CD14-positive monocyte (primary cell): Measurements from ENCODE around the gene SBF2. TPM values are rescaled to one million over a fixed set of nuclear protein-coding genes. Genes with fewer than 3 reads are reported as not detected.

Experiments used
- DNase-seq, 3 donors: peaks; one replicate each; pipeline ENCODE4 v3.0.0-alpha.2; 2011 to 2022
- H2AFZ ChIP-seq: 2 replicates; pipeline ENCODE4 v1.6.0; 2012; ENCODE audit warnings: mild to moderate bottlenecking, low read depth, low read length, inconsistent platforms; ENCODE audit not compliant: insufficient read depth, poor library complexity, severe bottlenecking
- H3K27ac ChIP-seq, 2 donors: 1 replicate in 1 of 2; 2 replicates in 1 of 2; pipeline ENCODE4 v1.5.1; 2012 to 2013; ENCODE audit warnings: low read length in 2 of 2, control low read depth in 1 of 2, inconsistent platforms in 1 of 2, low read depth in 1 of 2, mild to moderate bottlenecking in 1 of 2
- H3K27me3 ChIP-seq, 2 donors: one replicate each; pipeline versions ENCODE4 v1.6.0 to v1.6.1; 2011 to 2013; ENCODE audit warnings: low read length in 2 of 2; ENCODE audit not compliant: control insufficient read depth in 2 of 2, insufficient read depth in 2 of 2
- H3K36me3 ChIP-seq, 2 donors: replicated peaks in 1 of 2; 1 replicate in 1 of 2; 2 replicates in 1 of 2; pipeline versions ENCODE4 v1.5.1 to v1.6.1; 2012 to 2013; ENCODE audit warnings: low read length in 2 of 2, control low read depth in 1 of 2, inconsistent platforms in 1 of 2, mild to moderate bottlenecking in 1 of 2; ENCODE audit not compliant: insufficient read depth in 2 of 2, control insufficient read depth in 1 of 2
- H3K4me1 ChIP-seq, 2 donors: 1 replicate in 1 of 2; 2 replicates in 1 of 2; pipeline versions ENCODE4 v1.5.1 to v1.6.1; 2012 to 2013; ENCODE audit warnings: low read length in 2 of 2, control low read depth in 1 of 2, inconsistent platforms in 1 of 2, mild to moderate bottlenecking in 1 of 2, moderate library complexity in 1 of 2; ENCODE audit not compliant: insufficient read depth in 2 of 2, control insufficient read depth in 1 of 2
- H3K4me2 ChIP-seq: replicated peaks from 2 replicates; pipeline ENCODE3; 2012; ENCODE audit warnings: low read length, moderate library complexity, mild to moderate bottlenecking; ENCODE audit not compliant: poor library complexity, severe bottlenecking; ENCODE audit errors: extremely low read depth
- H3K4me3 ChIP-seq, 3 experiments: fragments of 200-600 bp in 1 of 3; sonication (generic) in 1 of 3; replicated peaks in 1 of 3; 1 replicate in 2 of 3; 2 replicates in 1 of 3; pipeline ENCODE4 v1.5.1; 2011 to 2013; ENCODE audit warnings: low read length in 3 of 3, mild to moderate bottlenecking in 3 of 3, control low read depth in 2 of 3, low read depth in 2 of 3, inconsistent platforms in 1 of 3, moderate library complexity in 1 of 3
- H3K79me2 ChIP-seq: 2 replicates; pipeline ENCODE4 v1.6.0; 2012; ENCODE audit warnings: mild to moderate bottlenecking, control low read depth, inconsistent platforms, low read length, moderate library complexity; ENCODE audit not compliant: insufficient read depth
- H3K9ac ChIP-seq: 2 replicates; pipeline ENCODE4 v1.6.0; 2017; ENCODE audit warnings: low read length, mild to moderate bottlenecking; ENCODE audit not compliant: insufficient read depth, poor library complexity, severe bottlenecking
- H3K9me3 ChIP-seq, 2 donors: replicated peaks in 1 of 2; 1 replicate in 1 of 2; 2 replicates in 1 of 2; pipeline versions ENCODE4 v1.5.1 to v1.6.1; 2012 to 2013; ENCODE audit warnings: low read length in 2 of 2, control low read depth in 1 of 2; ENCODE audit not compliant: control insufficient read depth in 1 of 2, insufficient read depth in 1 of 2
- H4K20me1 ChIP-seq: 2 replicates; pipeline ENCODE4 v1.6.0; 2012; ENCODE audit warnings: mild to moderate bottlenecking, low read length, control low read depth, moderate library complexity; ENCODE audit not compliant: insufficient read depth
- H3K27ac Mint-ChIP-seq, 7 donors: one replicate each; pipeline ENCODE4 v1.8.0; 2020; ENCODE audit warnings: mild to moderate bottlenecking in 7 of 7, mixed read lengths in 7 of 7, moderate library complexity in 6 of 7, inconsistent platforms in 2 of 7
- H3K27me3 Mint-ChIP-seq, 3 donors: one replicate each; pipeline ENCODE4 v1.8.0; 2021 to 2022; ENCODE audit warnings: low read depth in 3 of 3, mild to moderate bottlenecking in 3 of 3, mixed read lengths in 3 of 3, moderate library complexity in 3 of 3, inconsistent platforms in 1 of 3
- H3K36me3 Mint-ChIP-seq, 2 donors: one replicate each; pipeline ENCODE4 v1.8.0; 2020; ENCODE audit warnings: mixed read lengths in 2 of 2, inconsistent platforms in 1 of 2, mild to moderate bottlenecking in 1 of 2
- H3K4me1 Mint-ChIP-seq: one replicate; pipeline ENCODE4 v1.8.0; 2020; ENCODE audit warnings: mild to moderate bottlenecking, mixed read lengths
- H3K4me3 Mint-ChIP-seq, 2 donors: one replicate each; pipeline ENCODE4 v1.8.0; 2020; ENCODE audit warnings: mild to moderate bottlenecking in 2 of 2, mixed read lengths in 2 of 2, moderate library complexity in 1 of 2
- H3K9me3 Mint-ChIP-seq, 7 donors: one replicate each; pipeline ENCODE4 v1.8.0; 2020 to 2022; ENCODE audit warnings: mixed read lengths in 7 of 7, mild to moderate bottlenecking in 6 of 7, moderate library complexity in 6 of 7, inconsistent platforms in 2 of 7
- WGBS: methylation state at CpG from one replicate; pipeline ENCODE4 v1.1.5; 2013; ENCODE audit warnings: missing lambda C conversion rate; ENCODE audit not compliant: insufficient coverage; 5-methylcytosine and 5-hydroxymethylcytosine counted together
- intact Hi-C, 2 donors: fragments of 100-400 bp; cut with micrococcal nuclease; formaldehyde crosslinking; loops; one replicate each; pipeline versions ENCODE4 v1.15.0 to v1.15.1; 2023
- polyA plus RNA-seq, 3 donors: library from polyadenylated mRNA; depleted of rRNA in 1 of 3; unstranded in 2 of 3; stranded (reverse) in 1 of 3; fragments of 300-500 nt in 2 of 3; fragments of >200 nt in 1 of 3; fragmentation: Illumina TruSeq in 2 of 3; gene quantifications; 1 replicate in 2 of 3; 2 replicates in 1 of 3; pipeline ENCODE4 v1.2.3, GENCODE V29; 2012 to 2021
- TF ChIP-seq, protein P1 (sequence below): fragments of 200-600 bp; IDR thresholded peaks from one replicate; pipeline ENCODE4 v1.8.0; 2022; ENCODE audit warnings: antibody characterized with exemption, mild to moderate bottlenecking

SBF2 gene
- polyA plus RNA-seq, 3 donors: 8.9 to 30.7 (median 16.4) TPM

- Histone ChIP-seq H3K4me1 (no peaks in the 10 kb centered on the region), H3K9ac (no peak overlapping the region), H3K79me2 (no peaks in the 10 kb centered on the region), H3K4me3 (no peak overlapping the region), H3K36me3 (peaks cover 14 to 34% of the 10 kb centered on the region in 2 donors), H3K9me3 (no peaks in the 10 kb centered on the region), H2AFZ (no peak overlapping the region), H3K4me2 (no peak overlapping the region), H3K27ac (no peak overlapping the region), H3K27me3 (no peaks in the 10 kb centered on the region), H4K20me1 (peaks cover 3% of the 10 kb centered on the region)
- H3K36me3 Mint-ChIP-seq: peaks cover 33 to 40% of the 10 kb centered on the region in 2 donors
- H3K9me3 Mint-ChIP-seq: no peaks in the 10 kb centered on the region
- TF ChIP-seq, protein P1, sequence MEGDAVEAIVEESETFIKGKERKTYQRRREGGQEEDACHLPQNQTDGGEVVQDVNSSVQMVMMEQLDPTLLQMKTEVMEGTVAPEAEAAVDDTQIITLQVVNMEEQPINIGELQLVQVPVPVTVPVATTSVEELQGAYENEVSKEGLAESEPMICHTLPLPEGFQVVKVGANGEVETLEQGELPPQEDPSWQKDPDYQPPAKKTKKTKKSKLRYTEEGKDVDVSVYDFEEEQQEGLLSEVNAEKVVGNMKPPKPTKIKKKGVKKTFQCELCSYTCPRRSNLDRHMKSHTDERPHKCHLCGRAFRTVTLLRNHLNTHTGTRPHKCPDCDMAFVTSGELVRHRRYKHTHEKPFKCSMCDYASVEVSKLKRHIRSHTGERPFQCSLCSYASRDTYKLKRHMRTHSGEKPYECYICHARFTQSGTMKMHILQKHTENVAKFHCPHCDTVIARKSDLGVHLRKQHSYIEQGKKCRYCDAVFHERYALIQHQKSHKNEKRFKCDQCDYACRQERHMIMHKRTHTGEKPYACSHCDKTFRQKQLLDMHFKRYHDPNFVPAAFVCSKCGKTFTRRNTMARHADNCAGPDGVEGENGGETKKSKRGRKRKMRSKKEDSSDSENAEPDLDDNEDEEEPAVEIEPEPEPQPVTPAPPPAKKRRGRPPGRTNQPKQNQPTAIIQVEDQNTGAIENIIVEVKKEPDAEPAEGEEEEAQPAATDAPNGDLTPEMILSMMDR: no peak
- no peak for DNase-seq
- H3K27me3 Mint-ChIP-seq: peaks cover 0 to 2% (median 0%) of the 10 kb centered on the region in 3 donors
- no peak overlapping the region for H3K4me3 Mint-ChIP-seq
- peak overlapping the region in 1 of 7 donors; percentile 12 for H3K27ac Mint-ChIP-seq
- H3K4me1 Mint-ChIP-seq: peaks cover 18% of the 10 kb centered on the region
- intact Hi-C loops: loop anchor here (10.0 kb wide), 3 partner anchors 87 to 177 kb away; partner anchors contain the start of genes SWAP70 (in 1 of the 2) and WEE1 (in 1 of the 2)
- no CpG with 5 or more reads among the region's 3 CpGs for WGBS
These were observed 541.9 kb downstream of the SBF2 start for GRCh38 chr11:9752091-9752490.

DNA sequence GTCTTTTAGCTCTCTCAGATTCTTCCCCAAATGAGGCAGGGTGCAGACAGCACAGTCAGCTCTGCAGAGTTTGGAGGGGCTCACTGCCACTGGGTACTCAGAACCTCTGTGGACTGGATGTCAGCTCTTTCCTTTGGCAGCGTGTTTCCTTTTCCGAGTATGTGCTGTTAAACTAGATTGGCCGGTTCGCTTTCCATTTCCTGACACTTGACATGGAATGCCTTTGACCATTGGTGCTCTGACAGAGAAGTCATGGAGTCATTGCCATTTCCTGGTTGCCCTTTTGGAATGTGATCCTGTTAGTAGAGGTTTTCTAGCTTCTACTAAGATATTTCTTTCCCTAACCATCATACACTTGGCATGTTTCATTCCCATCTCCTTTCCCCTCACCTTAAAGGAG is 543.5 kb downstream of the SBF2 start:
- Histone ChIP-seq H3K4me1 (peaks cover 10 to 11% of the 10 kb centered on the region in 2 donors), H4K20me1 (peaks cover 8% of the 10 kb centered on the region), H3K9me3 (no peaks in the 10 kb centered on the region), H3K36me3 (peaks cover 14 to 34% of the 10 kb centered on the region in 2 donors), H3K27ac (no peak overlapping the region), H3K9ac (no peak overlapping the region), H3K27me3 (no peaks in the 10 kb centered on the region), H3K79me2 (no peaks in the 10 kb centered on the region), H3K4me2 (no peak overlapping the region), H3K4me3 (no peak overlapping the region), H2AFZ (no peak overlapping the region)
- intact Hi-C loops: loop anchor here (2.0 to 10.0 kb wide), 4 partner anchors 86 to 176 kb away; partner anchors contain the start of genes SWAP70 (in 1 of the 2) and WEE1 (in 1 of the 2)
- Mint-ChIP-seq H3K9me3 (no peaks in the 10 kb centered on the region), H3K4me1 (peaks cover 20% of the 10 kb centered on the region), H3K36me3 (peaks cover 40 to 46% of the 10 kb centered on the region in 2 donors), H3K4me3 (no peak overlapping the region), H3K27ac (peak overlapping the region in 1 of 7 donors; percentile 10), H3K27me3 (no peaks in the 10 kb centered on the region)
- TF ChIP-seq, protein P1: no peak
- no peak for DNase-seq
- WGBS: no CpG with 5 or more reads among the region's 4 CpGs
